Large intestine (tissue), 3 donors: ENCODE data around the gene GRB2. TPM values are rescaled to one million over a fixed set of nuclear protein-coding genes. Genes with fewer than 3 reads are reported as not detected.

Experiments used
- DNase-seq, 2 donors: peaks; one replicate each; pipeline versions ENCODE4 v3.0.0 to v3.0.0-alpha.2; 2013
- H3K27ac ChIP-seq: one replicate; pipeline ENCODE4 v1.5.1; 2013; ENCODE audit warnings: low read length
- H3K27me3 ChIP-seq: 2 replicates; pipeline ENCODE4 v1.6.1; 2013; ENCODE audit warnings: low read length; ENCODE audit not compliant: control insufficient read depth, insufficient read depth
- H3K36me3 ChIP-seq: 2 replicates; pipeline ENCODE4 v1.6.1; 2013; ENCODE audit warnings: low read length; ENCODE audit not compliant: control insufficient read depth, insufficient read depth
- H3K4me1 ChIP-seq: one replicate; pipeline ENCODE4 v1.6.1; 2013; ENCODE audit warnings: low read length; ENCODE audit not compliant: control insufficient read depth, insufficient read depth
- H3K4me3 ChIP-seq: one replicate; pipeline ENCODE4 v1.5.1; 2013; ENCODE audit warnings: low read length
- H3K9me3 ChIP-seq: one replicate; pipeline ENCODE4 v1.6.1; 2013; ENCODE audit warnings: mild to moderate bottlenecking, low read depth, low read length, moderate library complexity; ENCODE audit not compliant: control insufficient read depth
- WGBS: methylation state at CpG from one replicate; pipeline ENCODE4 v1.1.5; 2013; ENCODE audit warnings: low lambda C conversion rate; ENCODE audit not compliant: insufficient coverage; 5-methylcytosine and 5-hydroxymethylcytosine counted together
- polyA plus RNA-seq: library from polyadenylated mRNA; unstranded; fragments of 120-200 nt; gene quantifications from one replicate; pipeline ENCODE4 v1.2.1, GENCODE V29; 2013

GRB2 gene
- polyA plus RNA-seq, 1 donor, result 67.7 TPM

DNA sequence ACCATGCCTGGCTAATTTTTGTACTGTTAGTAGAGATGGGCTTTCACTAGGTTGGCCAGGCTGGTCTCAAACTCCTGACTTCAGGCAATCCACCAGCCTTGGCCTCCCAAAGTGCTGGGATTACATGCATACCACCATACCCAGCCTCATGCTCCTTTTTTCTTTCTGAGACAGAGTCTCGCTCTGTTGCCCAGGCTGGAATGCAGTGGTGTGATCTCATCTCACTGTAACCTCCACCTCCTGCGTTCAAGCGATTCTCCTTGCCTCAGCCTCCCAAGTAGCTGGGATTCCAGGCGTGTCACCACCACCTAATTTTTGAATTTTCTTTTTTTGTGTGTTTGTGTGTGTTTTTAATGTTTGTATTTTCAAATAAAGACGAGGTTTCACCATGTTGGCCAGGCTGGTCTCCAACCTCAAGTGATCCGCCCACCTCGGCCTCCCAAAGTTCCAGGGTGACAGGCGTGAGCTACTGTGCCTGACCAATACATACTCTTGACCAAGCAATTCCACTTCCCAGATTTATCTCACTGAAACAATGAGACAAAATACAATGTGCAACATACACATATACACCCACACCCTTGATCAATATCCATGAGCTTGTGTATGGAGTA is 5.0 kb downstream of the GRB2 start:
- Histone ChIP-seq H3K4me3 (no peak overlapping the region), H3K27me3 (no peaks in the 10 kb centered on the region), H3K27ac (no peak overlapping the region), H3K9me3 (no peaks in the 10 kb centered on the region), H3K36me3 (no peaks in the 10 kb centered on the region), H3K4me1 (peaks cover 6% of the 10 kb centered on the region)
- 90% methylated on average over 3 of the region's 8 CpGs for WGBS
- DNase-seq, result no peak

DNA sequence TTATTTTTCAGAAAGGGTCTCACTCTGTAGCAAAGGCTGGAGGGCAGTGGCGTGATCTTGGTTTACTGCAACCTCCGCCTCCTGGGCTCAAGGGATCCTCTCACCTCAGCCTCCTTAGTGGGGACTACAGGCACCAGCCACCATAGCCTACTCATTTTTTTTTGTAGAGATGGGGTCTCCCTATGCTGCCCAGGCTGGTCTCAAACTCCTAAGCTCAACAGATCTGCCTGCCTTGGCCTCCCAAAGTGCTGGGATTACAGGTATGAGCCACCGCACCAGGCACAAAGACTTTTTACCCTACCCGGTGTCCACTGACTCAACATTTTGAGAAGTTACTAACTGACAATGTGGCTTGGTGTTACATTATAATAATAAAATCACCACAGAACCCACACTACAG is 7.2 kb downstream of the GRB2 start:
- H3K36me3 ChIP-seq, result no peaks in the 10 kb centered on the region
- H3K9me3 ChIP-seq, result no peaks in the 10 kb centered on the region
- DNase-seq, result no peak
- WGBS, result no CpG with 5 or more reads among the region's 4 CpGs
- H3K27ac ChIP-seq, result no peak overlapping the region
- no peaks in the 10 kb centered on the region for H3K27me3 ChIP-seq
- peaks cover 13% of the 10 kb centered on the region for H3K4me1 ChIP-seq
- H3K4me3 ChIP-seq, result no peak overlapping the region

DNA sequence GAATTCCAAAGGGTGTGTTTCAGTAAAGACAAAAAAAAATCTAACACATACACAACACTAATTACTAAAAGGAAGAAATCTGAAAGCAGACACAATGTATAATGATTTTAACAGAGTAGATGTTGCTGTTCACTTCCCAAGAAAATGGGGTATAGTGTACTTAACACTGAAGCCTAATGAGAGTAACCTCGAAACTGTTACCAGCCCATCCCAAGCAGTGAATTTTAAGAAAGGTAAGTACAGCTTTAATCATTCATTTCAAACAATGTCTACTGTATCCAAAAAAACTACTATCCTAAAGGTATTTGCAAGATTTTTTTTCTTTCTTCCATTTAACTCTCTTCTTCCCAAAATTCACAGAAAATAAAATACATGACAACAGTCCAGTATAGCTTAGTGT is 8.3 kb downstream of the GRB2 start:
- DNase-seq, result no peak
- 83% methylated on average over 1 of the region's 1 CpG for WGBS
- H3K4me3 ChIP-seq, result no peak overlapping the region
- H3K4me1 ChIP-seq, result peaks cover 18% of the 10 kb centered on the region
- no peaks in the 10 kb centered on the region for H3K36me3 ChIP-seq
- no peak overlapping the region for H3K27ac ChIP-seq
- H3K27me3 ChIP-seq, result no peaks in the 10 kb centered on the region
- H3K9me3 ChIP-seq, result no peaks in the 10 kb centered on the region

DNA sequence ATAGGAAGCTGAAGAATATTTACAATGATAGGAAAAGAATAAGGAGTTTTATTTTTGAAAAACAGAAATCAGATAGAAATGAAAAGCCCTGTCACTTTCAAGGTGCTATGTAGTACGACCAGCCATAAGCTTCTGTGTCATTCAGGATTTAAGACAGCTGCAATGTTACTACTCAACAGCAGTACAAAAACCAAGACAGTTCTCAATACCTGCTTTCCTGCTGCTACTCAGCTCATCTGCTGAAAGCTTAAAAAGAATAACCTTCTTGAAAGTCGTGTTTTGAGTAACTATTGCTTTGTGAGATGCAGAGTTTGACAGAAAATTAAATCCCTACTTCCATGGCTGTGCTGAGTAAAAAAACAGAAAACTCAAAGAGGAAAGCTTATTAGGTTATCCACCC is 8.7 kb downstream of the GRB2 start:
- Histone ChIP-seq H3K36me3 (no peaks in the 10 kb centered on the region), H3K27me3 (no peaks in the 10 kb centered on the region), H3K4me1 (peaks cover 18% of the 10 kb centered on the region), H3K4me3 (no peak overlapping the region), H3K9me3 (no peaks in the 10 kb centered on the region), H3K27ac (no peak overlapping the region)
- DNase-seq, result no peak
- no CpG with 5 or more reads among the region's 2 CpGs for WGBS

DNA sequence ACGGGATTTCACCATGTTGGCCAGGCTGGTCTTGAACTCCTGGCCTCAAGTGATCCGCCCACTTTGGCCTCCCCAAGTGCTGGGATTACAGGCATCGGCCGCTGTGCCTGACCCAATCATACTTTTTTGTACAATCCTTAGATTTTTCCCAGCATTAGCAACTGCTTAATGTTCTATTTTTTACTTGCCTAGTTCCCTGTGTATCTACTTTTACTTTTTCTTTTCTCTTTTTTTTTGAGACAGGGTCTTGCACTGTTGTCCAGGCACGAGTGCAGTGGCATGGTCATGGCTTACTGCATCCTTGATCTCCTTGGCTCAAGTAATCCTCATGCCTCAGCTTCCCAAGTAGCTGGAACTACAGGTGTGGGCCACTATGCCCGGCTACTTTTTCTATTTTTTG is 9.5 kb downstream of the GRB2 start:
- no peak for DNase-seq
- Histone ChIP-seq H3K27me3 (no peaks in the 10 kb centered on the region), H3K36me3 (no peaks in the 10 kb centered on the region), H3K4me3 (no peak overlapping the region), H3K9me3 (no peaks in the 10 kb centered on the region), H3K4me1 (peaks cover 18% of the 10 kb centered on the region), H3K27ac (no peak overlapping the region)
- WGBS, result 93% methylated on average over 3 of the region's 6 CpGs

DNA sequence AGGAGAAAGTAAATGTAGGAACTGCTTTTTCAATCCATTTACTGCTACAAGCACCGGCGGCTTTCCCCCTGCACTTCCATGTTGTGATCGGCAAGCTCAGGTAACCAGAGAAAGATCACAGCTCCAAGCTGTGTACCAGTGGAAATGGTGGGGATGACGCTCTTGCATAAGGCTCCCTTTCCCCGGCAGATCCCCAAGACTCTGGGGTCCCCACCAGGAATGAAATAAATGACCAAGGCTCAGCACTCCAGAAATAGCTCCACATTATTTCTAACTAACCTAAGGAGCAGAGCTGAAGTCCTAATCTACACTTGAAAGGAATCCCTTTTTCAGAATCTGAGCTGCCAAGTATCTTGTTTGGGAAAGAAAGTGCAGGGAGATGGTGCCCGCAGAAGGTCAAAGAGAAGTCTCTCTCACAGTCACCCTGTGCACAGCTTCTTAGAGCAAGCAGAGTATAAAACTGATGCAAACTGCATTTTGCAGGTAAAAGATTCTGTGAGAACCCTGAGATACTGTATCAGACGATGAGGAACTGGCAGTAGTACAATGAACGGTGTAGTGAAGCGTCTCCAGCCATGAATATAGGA is 11.1 kb downstream of the GRB2 start:
- no peaks in the 10 kb centered on the region for H3K27me3 ChIP-seq
- H3K9me3 ChIP-seq, result no peaks in the 10 kb centered on the region
- H3K27ac ChIP-seq, result peak overlapping the region; percentile 69
- peak overlapping the region; percentile 65 for H3K4me3 ChIP-seq
- WGBS, result 0% methylated on average over 4 of the region's 9 CpGs
- no peak for DNase-seq
- peaks cover 2% of the 10 kb centered on the region for H3K36me3 ChIP-seq
- H3K4me1 ChIP-seq, result peaks cover 18% of the 10 kb centered on the region

DNA sequence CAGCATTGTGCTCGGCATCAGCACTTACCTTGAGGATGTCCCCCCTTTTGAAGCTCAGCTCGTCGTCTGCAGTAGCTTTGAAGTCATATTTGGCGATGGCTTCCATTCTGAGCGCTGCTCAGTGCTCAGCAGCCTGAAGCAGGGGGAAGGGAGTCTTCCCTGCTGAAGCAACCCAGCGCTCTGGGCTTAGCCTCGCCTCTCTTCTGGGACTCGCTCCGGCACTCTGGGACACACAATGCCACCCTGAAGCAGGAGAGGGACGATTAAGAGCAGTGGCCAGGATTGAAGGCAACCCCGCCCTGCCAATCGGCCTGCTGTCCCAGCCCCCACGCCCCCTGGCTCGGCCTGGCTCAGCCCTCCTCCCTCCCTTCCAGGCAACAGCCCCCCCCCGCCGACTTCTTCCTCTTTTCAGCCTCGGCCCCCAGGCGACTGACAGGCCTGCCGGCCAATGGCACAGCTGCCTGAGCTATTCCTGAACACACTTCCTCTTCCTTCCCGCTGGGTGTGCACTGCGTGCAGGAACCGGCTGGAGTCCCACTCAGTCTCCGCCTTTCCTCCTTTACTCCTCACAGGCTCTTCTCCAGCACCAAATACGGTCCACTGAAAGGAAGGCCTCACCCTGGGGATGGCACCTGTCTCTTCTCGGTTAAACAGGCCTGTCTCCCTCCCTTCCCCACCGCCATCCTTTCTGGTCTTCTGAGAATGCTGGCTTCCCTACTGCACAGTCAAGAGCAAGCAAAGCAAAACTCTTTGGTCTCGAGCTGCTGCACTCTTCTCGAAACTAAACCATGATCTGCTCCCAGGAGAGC is 11.8 kb downstream of the GRB2 start:
- H3K27me3 ChIP-seq, result no peaks in the 10 kb centered on the region
- H3K36me3 ChIP-seq, result peaks cover 5% of the 10 kb centered on the region
- H3K9me3 ChIP-seq, result no peaks in the 10 kb centered on the region
- H3K27ac ChIP-seq, result peak overlapping the region; percentile 87
- DNase-seq, result peak; percentile 95 to 99
- peaks cover 18% of the 10 kb centered on the region for H3K4me1 ChIP-seq
- peak overlapping the region; percentile 65 for H3K4me3 ChIP-seq
- WGBS, result no CpG with 5 or more reads among the region's 28 CpGs

DNA sequence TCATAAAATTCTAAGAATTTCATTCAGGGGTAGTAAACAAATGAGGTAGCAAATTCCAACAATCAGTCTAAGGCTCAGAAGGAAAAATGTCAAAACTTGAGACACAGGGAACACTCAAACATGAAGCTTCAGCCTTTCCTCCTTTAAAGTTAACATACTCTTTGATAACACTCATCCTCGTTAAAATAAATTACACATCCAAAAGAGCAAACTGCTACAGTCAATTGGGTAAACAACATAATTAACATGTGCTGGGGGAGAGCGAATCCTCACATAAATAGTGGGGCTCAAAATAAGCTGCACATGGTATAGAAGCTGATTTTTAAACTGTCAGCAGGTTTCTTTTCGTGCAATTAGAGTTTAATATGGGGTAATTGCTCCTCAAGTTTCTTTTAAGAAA is 12.9 kb downstream of the GRB2 start:
- WGBS, result 25% methylated on average over 2 of the region's 3 CpGs
- no peak for DNase-seq
- peak overlapping the region; percentile 2 for H3K27ac ChIP-seq
- H3K27me3 ChIP-seq, result no peaks in the 10 kb centered on the region
- H3K4me3 ChIP-seq, result peak overlapping the region; percentile 65
- peaks cover 18% of the 10 kb centered on the region for H3K4me1 ChIP-seq
- H3K9me3 ChIP-seq, result no peaks in the 10 kb centered on the region
- peaks cover 5% of the 10 kb centered on the region for H3K36me3 ChIP-seq

DNA sequence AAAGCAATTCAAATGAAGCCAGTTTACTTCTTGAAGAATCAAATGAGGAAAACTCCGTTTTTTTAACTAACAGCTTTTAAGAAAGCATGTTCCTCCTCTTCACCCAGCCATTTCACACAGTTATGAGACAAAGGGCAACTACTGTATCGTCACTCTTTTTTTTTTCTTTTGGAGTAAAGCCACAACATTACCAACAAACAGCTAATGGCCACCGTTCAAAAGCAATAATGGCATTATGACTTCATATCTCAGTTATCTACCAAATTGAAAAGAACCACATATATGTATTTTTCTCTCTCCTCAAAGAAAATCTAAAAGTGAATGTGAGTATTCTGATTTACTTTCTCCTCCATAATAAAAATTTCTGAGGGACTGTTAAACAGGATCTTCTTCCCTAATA is 14.5 kb downstream of the GRB2 start:
- H3K9me3 ChIP-seq, result no peaks in the 10 kb centered on the region
- H3K27me3 ChIP-seq, result no peaks in the 10 kb centered on the region
- no peak for DNase-seq
- H3K4me1 ChIP-seq, result peaks cover 16% of the 10 kb centered on the region
- H3K36me3 ChIP-seq, result peaks cover 10% of the 10 kb centered on the region
- no peak overlapping the region for H3K27ac ChIP-seq
- H3K4me3 ChIP-seq, result no peak overlapping the region
- WGBS, result no CpG with 5 or more reads among the region's 3 CpGs

DNA sequence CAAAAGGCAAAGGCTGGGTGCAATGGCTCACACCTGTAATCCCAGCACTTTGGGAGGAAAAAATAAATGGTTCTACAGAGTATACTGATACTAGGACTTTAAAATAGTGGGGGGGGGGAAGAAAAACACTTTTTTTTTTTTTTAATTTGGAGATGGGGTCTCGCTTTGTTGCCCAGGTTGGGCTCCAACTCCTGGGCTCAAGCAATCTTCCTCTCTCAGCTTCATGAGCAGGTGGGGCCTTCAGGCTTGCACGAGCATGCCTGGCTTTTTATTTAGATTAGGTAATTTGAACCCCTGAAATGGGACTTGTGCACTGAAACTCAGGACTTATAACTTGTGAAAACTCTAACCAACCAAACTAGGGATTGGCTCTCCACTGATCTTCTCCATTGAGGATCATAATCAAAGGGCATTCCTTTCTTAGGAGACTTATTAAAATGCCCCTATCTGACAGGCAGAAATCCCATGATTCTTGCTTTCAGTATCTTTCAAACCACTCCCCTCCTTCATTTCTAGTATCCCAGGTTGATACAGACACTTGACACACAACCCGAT is 16.9 kb downstream of the GRB2 start:
- Histone ChIP-seq H3K4me3 (no peak overlapping the region), H3K9me3 (no peaks in the 10 kb centered on the region), H3K27ac (no peak overlapping the region), H3K4me1 (peaks cover 10% of the 10 kb centered on the region), H3K36me3 (peaks cover 10% of the 10 kb centered on the region), H3K27me3 (no peaks in the 10 kb centered on the region)
- DNase-seq, result no peak
- 100% methylated on average over 1 of the region's 3 CpGs for WGBS
